Smooth muscle cell (in vitro differentiated cells): Measurements from ENCODE around the gene RASL12. TPM values are rescaled to one million over a fixed set of nuclear protein-coding genes. Genes with fewer than 3 reads are reported as not detected.

Experiments used
- DNase-seq: peaks from one replicate; lab custom pipeline; 2025; ENCODE audit not compliant: unreplicated experiment; lab: John Stamatoyannopoulos, UW
- H2AFZ ChIP-seq: fragments of 200-600 bp; sonication (generic); 2 replicates; pipeline ENCODE4 v1.6.0; 2016; ENCODE audit warnings: antibody characterized with exemption, low read depth, mild to moderate bottlenecking
- H3F3A ChIP-seq: fragments of 200-600 bp; sonication (generic); 2 replicates; pipeline ENCODE4 v1.6.0; 2017; ENCODE audit warnings: antibody characterized with exemption, low read depth
- H3K27ac ChIP-seq: fragments of 200-600 bp; sonication (generic); 2 replicates; pipeline ENCODE4 v1.5.1; 2016; ENCODE audit warnings: low read depth, mild to moderate bottlenecking
- H3K27me3 ChIP-seq: fragments of 200-600 bp; sonication (generic); 2 replicates; pipeline ENCODE4 v1.6.1; 2016; ENCODE audit warnings: low read depth, mild to moderate bottlenecking
- H3K36me3 ChIP-seq: fragments of 200-600 bp; sonication (generic); 2 replicates; pipeline ENCODE4 v1.5.1; 2016; ENCODE audit warnings: low read depth
- H3K4me1 ChIP-seq: fragments of 200-600 bp; sonication (generic); 2 replicates; pipeline ENCODE4 v1.5.1; 2016; ENCODE audit warnings: low read depth
- H3K4me2 ChIP-seq: fragments of 200-600 bp; sonication (generic); 2 replicates; pipeline ENCODE4 v1.6.0; 2016; ENCODE audit warnings: mild to moderate bottlenecking
- H3K4me3 ChIP-seq: fragments of 200-600 bp; sonication (generic); 2 replicates; pipeline ENCODE4 v1.5.1; 2016; ENCODE audit warnings: mild to moderate bottlenecking
- H3K79me2 ChIP-seq: fragments of 200-600 bp; sonication (generic); 2 replicates; pipeline ENCODE4 v1.6.0; 2016; ENCODE audit warnings: low read depth, mild to moderate bottlenecking
- H3K9ac ChIP-seq: fragments of 200-600 bp; sonication (generic); 2 replicates; pipeline ENCODE4 v1.6.0; 2016; ENCODE audit warnings: low read depth
- H3K9me3 ChIP-seq: fragments of 200-600 bp; sonication (generic); replicated peaks from 2 replicates; pipeline ENCODE4 v1.5.1; 2016; ENCODE audit warnings: low read depth
- H4K20me1 ChIP-seq: fragments of 200-600 bp; sonication (generic); 2 replicates; pipeline ENCODE4 v1.6.0; 2016; ENCODE audit warnings: low read depth
- WGBS: methylation state at CpG from one replicate; pipeline ENCODE4 v1.1.7; 2016; ENCODE audit warnings: low lambda C conversion rate; 5-methylcytosine and 5-hydroxymethylcytosine counted together
- polyA plus RNA-seq: library from polyadenylated mRNA; unstranded; fragments of >200 nt; fragmentation: Nextera tagmentation; extraction: Ambion mirVana; gene quantifications from 2 replicates; pipeline ENCODE4 v1.2.1, GENCODE V29; 2016
- total RNA-seq: library from RNA; depleted of rRNA; stranded (reverse); fragments of >200 nt; gene quantifications from 2 replicates; pipeline ENCODE4 v1.2.3, GENCODE V29; 2014
- TF ChIP-seq, protein P1 (sequence below): fragments of 200-600 bp; sonication (generic); IDR thresholded peaks from 2 replicates; pipeline ENCODE4 v1.5.1; 2017; ENCODE audit warnings: borderline replicate concordance, mild to moderate bottlenecking, antibody characterized with exemption; ENCODE audit not compliant: insufficient read depth, poor library complexity, severe bottlenecking

RASL12 gene
- total and polyA plus RNA-seq, 2 experiments from 2014 or later = 8.7 to 14.6 TPM

DNA sequence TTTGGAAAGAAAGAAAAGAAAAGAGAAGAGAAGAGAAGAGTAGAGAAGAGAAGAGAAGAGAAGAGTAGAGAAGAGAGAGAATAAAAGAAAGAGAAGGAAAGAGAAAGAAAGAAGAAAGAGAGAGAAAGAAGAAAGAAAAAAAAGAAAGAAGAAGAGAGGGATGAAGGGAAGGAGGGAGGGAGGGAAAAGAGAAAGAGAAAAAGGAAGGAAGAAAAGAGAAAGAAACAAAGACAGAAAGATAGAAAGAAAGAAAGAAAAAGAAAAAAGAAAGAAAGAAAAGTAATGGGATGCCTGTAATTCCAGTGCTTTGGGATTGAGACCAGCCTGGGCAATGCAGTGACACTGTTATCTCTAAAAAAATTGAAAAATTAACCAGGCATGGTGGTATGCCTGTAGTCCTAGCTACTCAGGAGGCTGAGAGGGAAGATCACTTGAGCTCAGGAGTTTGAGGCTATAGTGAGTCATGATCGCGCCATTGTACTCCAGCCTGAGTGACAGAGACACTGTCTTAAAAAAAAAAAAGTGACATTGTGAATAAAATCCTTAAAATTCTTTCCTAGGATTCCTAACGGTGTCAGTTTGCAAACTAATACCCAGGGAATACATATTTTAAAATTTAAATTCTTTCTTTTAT lies 1.7 kb downstream of the RASL12 start:
- Histone ChIP-seq H3K27me3 (no peaks in the 10 kb centered on the region), H3K9ac (no peak overlapping the region), H3K4me2 (peak overlapping the region; percentile 83), H3K79me2 (peaks cover 4% of the 10 kb centered on the region), H3K9me3 (no peaks in the 10 kb centered on the region), H3K36me3 (no peaks in the 10 kb centered on the region), H3K4me1 (peaks cover 27% of the 10 kb centered on the region), H3K4me3 (peak overlapping the region; percentile 45), H2AFZ (no peak overlapping the region), H3F3A (peaks cover 9% of the 10 kb centered on the region), H3K27ac (peak overlapping the region; percentile 34), H4K20me1 (peaks cover 4% of the 10 kb centered on the region)
- 26% methylated on average over 3 of the region's 3 CpGs for WGBS
- TF ChIP-seq, protein P1, sequence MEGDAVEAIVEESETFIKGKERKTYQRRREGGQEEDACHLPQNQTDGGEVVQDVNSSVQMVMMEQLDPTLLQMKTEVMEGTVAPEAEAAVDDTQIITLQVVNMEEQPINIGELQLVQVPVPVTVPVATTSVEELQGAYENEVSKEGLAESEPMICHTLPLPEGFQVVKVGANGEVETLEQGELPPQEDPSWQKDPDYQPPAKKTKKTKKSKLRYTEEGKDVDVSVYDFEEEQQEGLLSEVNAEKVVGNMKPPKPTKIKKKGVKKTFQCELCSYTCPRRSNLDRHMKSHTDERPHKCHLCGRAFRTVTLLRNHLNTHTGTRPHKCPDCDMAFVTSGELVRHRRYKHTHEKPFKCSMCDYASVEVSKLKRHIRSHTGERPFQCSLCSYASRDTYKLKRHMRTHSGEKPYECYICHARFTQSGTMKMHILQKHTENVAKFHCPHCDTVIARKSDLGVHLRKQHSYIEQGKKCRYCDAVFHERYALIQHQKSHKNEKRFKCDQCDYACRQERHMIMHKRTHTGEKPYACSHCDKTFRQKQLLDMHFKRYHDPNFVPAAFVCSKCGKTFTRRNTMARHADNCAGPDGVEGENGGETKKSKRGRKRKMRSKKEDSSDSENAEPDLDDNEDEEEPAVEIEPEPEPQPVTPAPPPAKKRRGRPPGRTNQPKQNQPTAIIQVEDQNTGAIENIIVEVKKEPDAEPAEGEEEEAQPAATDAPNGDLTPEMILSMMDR = no peak
- DNase-seq = no peak

- Histone ChIP-seq H3K27me3 (no peaks in the 10 kb centered on the region), H3K9ac (no peak overlapping the region), H4K20me1 (peaks cover 8% of the 10 kb centered on the region), H3K4me2 (no peak overlapping the region), H3F3A (no peaks in the 10 kb centered on the region), H3K36me3 (no peaks in the 10 kb centered on the region), H3K79me2 (peaks cover 4% of the 10 kb centered on the region), H3K9me3 (no peaks in the 10 kb centered on the region), H3K4me1 (peaks cover 21% of the 10 kb centered on the region), H3K4me3 (no peak overlapping the region), H2AFZ (no peak overlapping the region), H3K27ac (no peak overlapping the region)
- WGBS = 45% methylated on average over 5 of the region's 5 CpGs
- no peak for DNase-seq
- TF ChIP-seq, protein P1 = no peak
Observed at GRCh38 chr15:65062726-65063125, 5.1 kb downstream of the RASL12 start.

DNA sequence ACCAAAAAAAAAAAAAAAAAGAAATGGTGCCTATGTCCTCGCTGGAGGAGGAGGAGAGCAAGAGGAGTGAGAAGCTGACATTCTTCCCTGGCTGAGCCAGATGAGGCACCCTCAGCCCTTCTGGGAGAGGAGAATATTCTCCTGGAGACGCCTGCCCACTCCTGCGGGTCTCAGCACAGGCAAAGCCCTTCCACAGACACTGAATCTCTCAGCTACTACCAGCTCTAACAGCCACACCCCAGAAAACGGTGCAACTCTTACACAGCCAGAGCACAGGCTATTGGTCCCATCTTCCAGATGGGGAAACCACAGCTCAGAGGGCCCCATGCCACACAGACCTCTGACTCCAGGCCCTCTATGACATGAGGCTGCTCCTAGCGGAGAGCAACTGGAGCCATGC lies 5.7 kb downstream of the RASL12 start:
- Histone ChIP-seq H4K20me1 (peaks cover 8% of the 10 kb centered on the region), H2AFZ (no peak overlapping the region), H3K36me3 (no peaks in the 10 kb centered on the region), H3K79me2 (peaks cover 4% of the 10 kb centered on the region), H3F3A (no peaks in the 10 kb centered on the region), H3K4me3 (no peak overlapping the region), H3K9ac (no peak overlapping the region), H3K4me1 (peaks cover 19% of the 10 kb centered on the region), H3K9me3 (no peaks in the 10 kb centered on the region), H3K27me3 (no peaks in the 10 kb centered on the region), H3K4me2 (no peak overlapping the region), H3K27ac (no peak overlapping the region)
- WGBS = 86% methylated on average over 4 of the region's 5 CpGs
- no peak for DNase-seq
- TF ChIP-seq, protein P1 = no peak
